Dendritic cell treated with granulocyte-macrophage colony-stimulating factor and Interleukin-4, amounts not matched to agents 40 ng/mL and 50 ng/mL, for 4 days (primary cell): ENCODE data around the gene FBRSL1.
A peak's percentile ranks its signal among the peaks of the same experiment; 100 is the strongest.

Source experiments
- H3K27ac Mint-ChIP-seq: one replicate; pipeline ENCODE4 v1.8.0; 2022; ENCODE audit warnings: mild to moderate bottlenecking, mixed read lengths
- H3K27me3 Mint-ChIP-seq: one replicate; pipeline ENCODE4 v1.8.0; 2022; ENCODE audit warnings: mild to moderate bottlenecking, mixed read lengths
- H3K36me3 Mint-ChIP-seq: one replicate; pipeline ENCODE4 v1.8.0; 2022; ENCODE audit warnings: low read depth, mixed read lengths
- H3K4me1 Mint-ChIP-seq: one replicate; pipeline ENCODE4 v1.8.0; 2022; ENCODE audit warnings: low read depth, mixed read lengths
- H3K4me3 Mint-ChIP-seq: one replicate; pipeline ENCODE4 v1.8.0; 2022; ENCODE audit warnings: mild to moderate bottlenecking, moderate library complexity, mixed read lengths
- H3K9me3 Mint-ChIP-seq: one replicate; pipeline ENCODE4 v1.8.0; 2022; ENCODE audit warnings: mixed read lengths
- intact Hi-C: fragments of 100-400 bp; cut with micrococcal nuclease; formaldehyde crosslinking; loops from one replicate; pipeline ENCODE4 v1.15.0; 2022

Gene FBRSL1

GRCh38 chr12:132488127-132489077, 1.5 kb upstream of the FBRSL1 start:
- peaks cover 10% of the 10 kb centered on the region for H3K27me3 Mint-ChIP-seq
- intact Hi-C loops: no loop called here
- no peaks in the 10 kb centered on the region for H3K9me3 Mint-ChIP-seq
- peaks cover 68% of the 10 kb centered on the region for H3K4me1 Mint-ChIP-seq
- H3K4me3 Mint-ChIP-seq: peak overlapping the region; percentile 87
- peak overlapping the region; percentile 98 for H3K27ac Mint-ChIP-seq
- peaks cover 27% of the 10 kb centered on the region for H3K36me3 Mint-ChIP-seq

DNA sequence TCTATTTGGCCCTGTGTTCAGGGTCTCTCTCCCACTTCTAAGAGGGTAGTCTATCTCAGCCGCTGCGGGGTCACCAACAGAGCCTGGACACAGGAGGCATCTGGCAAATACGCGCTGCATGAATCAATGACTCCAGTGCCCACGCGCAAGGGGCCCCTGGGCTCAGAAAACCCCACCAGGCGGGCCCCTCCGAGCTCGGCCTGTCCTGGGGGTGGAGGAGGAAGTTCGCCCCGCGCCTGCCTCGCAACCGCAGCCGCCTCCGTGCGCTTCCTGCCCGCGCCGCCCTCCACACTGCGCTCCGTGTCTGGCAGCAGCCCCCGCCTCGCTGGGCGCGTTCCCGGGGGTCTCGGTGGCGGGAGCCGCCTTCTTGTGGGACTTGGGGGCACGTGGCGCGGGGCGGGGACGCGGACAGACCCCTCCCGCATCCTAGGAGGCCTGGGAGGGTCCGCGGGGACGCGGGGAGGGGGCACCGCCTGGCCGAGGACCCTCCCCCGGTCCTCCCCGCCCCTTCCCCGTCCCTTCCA, 811 bp upstream of the FBRSL1 start:
- peaks cover 75% of the 10 kb centered on the region for H3K4me1 Mint-ChIP-seq
- H3K27me3 Mint-ChIP-seq: peaks cover 10% of the 10 kb centered on the region
- peaks cover 30% of the 10 kb centered on the region for H3K36me3 Mint-ChIP-seq
- intact Hi-C loops: no loop called here
- peak overlapping the region; percentile 98 for H3K27ac Mint-ChIP-seq
- no peaks in the 10 kb centered on the region for H3K9me3 Mint-ChIP-seq
- peak overlapping the region; percentile 87 for H3K4me3 Mint-ChIP-seq

GRCh38 chr12:132490422-132491137, 629 bp downstream of the FBRSL1 start:
- H3K27ac Mint-ChIP-seq: peak overlapping the region; percentile 47
- intact Hi-C loops: loop anchor here (1.0 kb wide), 1 partner anchor 15 kb away; no protein-coding TSS in a partner anchor
- peaks cover 5% of the 10 kb centered on the region for H3K27me3 Mint-ChIP-seq
- H3K9me3 Mint-ChIP-seq: no peaks in the 10 kb centered on the region
- H3K4me3 Mint-ChIP-seq: peak overlapping the region; percentile 80
- peaks cover 82% of the 10 kb centered on the region for H3K4me1 Mint-ChIP-seq
- peaks cover 39% of the 10 kb centered on the region for H3K36me3 Mint-ChIP-seq

DNA sequence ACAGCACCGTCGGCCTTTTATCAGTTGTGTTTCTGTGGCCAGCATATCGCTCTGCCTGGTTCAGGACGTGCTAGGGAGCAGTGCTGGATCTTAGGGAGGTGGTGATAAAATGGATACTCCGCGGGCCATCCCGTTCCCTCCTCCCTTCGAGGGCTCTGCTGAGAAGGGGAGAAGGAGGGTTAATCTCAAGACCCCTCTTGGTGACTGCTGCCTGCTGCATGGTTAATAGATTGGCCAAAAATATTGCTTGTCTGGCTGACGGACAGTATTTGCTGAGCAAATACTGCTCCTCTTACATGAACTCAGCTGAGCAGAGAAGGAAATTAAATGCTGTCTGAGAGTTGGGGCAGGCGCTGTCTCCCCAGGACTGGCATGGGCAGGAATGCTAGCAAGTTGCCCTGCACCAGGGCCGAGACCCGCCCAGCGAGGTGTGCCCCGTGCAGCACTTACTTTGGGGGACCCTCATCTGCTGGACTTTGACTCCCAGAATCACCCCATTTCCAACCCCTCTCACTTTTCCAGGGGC, 1.2 kb downstream of the FBRSL1 start:
- intact Hi-C loops: no loop called here
- H3K9me3 Mint-ChIP-seq: no peaks in the 10 kb centered on the region
- peak overlapping the region; percentile 80 for H3K4me3 Mint-ChIP-seq
- H3K36me3 Mint-ChIP-seq: peaks cover 39% of the 10 kb centered on the region
- peaks cover 81% of the 10 kb centered on the region for H3K4me1 Mint-ChIP-seq
- H3K27me3 Mint-ChIP-seq: peaks cover 1% of the 10 kb centered on the region
- H3K27ac Mint-ChIP-seq: peak overlapping the region; percentile 47

DNA sequence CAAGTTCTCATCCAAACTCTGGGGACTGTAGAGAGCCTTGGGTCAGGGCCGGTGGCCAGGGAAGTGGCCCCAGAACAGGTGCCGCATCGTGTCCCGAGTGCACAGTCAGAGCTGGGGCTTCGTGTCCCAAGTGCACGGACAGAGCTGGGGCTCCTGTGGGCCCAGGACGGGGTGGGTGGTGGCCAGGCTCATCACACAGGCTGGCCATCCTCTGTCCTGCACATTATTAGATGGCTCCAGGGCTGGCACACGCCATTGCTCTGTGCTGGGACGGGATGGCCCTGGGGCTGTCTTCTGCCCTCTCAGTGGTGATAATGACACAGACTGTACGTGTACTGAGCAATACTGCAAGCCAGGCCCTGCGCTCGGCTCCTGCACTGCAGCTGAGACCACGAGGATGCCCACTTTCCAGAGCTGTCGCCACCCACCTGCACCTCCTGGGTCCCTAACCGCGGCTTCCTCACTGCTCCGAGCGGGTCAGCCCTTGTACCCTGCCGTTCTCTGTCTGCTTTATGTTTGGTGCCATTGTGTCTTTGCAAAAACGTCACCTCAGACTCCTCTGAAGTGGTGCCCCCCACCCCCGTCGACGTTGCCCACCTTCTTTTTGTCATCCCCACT, 1.9 kb downstream of the FBRSL1 start:
- Mint-ChIP-seq H3K9me3 (no peaks in the 10 kb centered on the region), H3K4me1 (peaks cover 81% of the 10 kb centered on the region), H3K27me3 (no peaks in the 10 kb centered on the region)

DNA sequence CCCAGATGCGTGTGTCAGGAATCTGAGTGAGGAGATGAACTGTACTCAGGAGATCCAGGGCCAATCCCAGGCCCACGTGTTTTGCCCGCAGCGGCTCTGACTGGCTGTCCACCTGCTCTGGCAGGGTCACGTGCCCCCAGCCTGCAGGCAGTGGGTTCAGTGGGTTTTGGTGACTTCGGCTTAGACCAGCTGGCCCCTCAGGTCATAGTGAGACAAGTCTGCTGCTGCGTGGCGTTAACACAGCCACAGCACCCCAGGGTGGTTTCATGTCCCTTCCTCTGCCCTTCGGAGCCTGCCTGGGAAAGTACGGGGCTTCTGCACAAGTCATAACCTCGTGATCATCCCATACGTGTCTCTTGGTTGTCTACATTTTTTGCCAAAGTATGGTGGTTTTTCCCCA, 2.6 kb downstream of the FBRSL1 start:
- Mint-ChIP-seq H3K9me3 (no peaks in the 10 kb centered on the region), H3K27ac (no peak overlapping the region), H3K4me1 (peaks cover 81% of the 10 kb centered on the region)

More for the DNA sequence above, 1.9 kb downstream of the FBRSL1 start:
- H3K36me3 Mint-ChIP-seq: peaks cover 39% of the 10 kb centered on the region
- peak overlapping the region; percentile 80 for H3K4me3 Mint-ChIP-seq
- intact Hi-C loops: no loop called here
- peak overlapping the region; percentile 47 for H3K27ac Mint-ChIP-seq

DNA sequence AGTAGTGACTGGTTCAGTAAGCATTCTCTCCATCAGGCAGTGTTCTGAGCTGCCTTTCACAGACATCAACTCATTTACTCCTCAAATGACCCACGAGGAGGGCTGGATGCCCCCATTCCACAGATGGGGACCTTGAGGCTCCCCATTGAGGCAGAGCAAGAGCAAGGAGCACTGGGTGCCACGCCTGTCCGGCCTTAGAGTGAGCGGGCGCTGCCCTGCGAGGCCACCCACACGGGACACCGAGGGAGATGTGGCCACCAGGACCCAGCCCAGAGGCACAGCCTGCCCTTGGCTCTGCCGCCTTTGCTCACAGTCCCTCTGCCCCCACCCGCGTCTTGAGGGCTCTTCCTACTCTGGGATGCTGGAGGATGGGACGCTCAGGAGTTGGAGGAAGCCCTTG, 3.0 kb downstream of the FBRSL1 start:
- H3K4me3 Mint-ChIP-seq: peak overlapping the region; percentile 10
- H3K27ac Mint-ChIP-seq: no peak overlapping the region
- H3K27me3 Mint-ChIP-seq: no peaks in the 10 kb centered on the region
- peaks cover 81% of the 10 kb centered on the region for H3K4me1 Mint-ChIP-seq
- H3K36me3 Mint-ChIP-seq: peaks cover 39% of the 10 kb centered on the region
- intact Hi-C loops: no loop called here
- H3K9me3 Mint-ChIP-seq: no peaks in the 10 kb centered on the region

More for the DNA sequence above, 2.6 kb downstream of the FBRSL1 start:
- intact Hi-C loops: no loop called here
- Mint-ChIP-seq H3K4me3 (peak overlapping the region; percentile 80), H3K27me3 (no peaks in the 10 kb centered on the region), H3K36me3 (peaks cover 39% of the 10 kb centered on the region)

- H3K4me3 Mint-ChIP-seq: no peak overlapping the region
- no peaks in the 10 kb centered on the region for H3K27me3 Mint-ChIP-seq
- no peak overlapping the region for H3K27ac Mint-ChIP-seq
- H3K9me3 Mint-ChIP-seq: no peaks in the 10 kb centered on the region
- peaks cover 80% of the 10 kb centered on the region for H3K4me1 Mint-ChIP-seq
- H3K36me3 Mint-ChIP-seq: peaks cover 39% of the 10 kb centered on the region
- intact Hi-C loops: no loop called here
Observed at GRCh38 chr12:132493482-132494178, 3.7 kb downstream of the FBRSL1 start.

DNA sequence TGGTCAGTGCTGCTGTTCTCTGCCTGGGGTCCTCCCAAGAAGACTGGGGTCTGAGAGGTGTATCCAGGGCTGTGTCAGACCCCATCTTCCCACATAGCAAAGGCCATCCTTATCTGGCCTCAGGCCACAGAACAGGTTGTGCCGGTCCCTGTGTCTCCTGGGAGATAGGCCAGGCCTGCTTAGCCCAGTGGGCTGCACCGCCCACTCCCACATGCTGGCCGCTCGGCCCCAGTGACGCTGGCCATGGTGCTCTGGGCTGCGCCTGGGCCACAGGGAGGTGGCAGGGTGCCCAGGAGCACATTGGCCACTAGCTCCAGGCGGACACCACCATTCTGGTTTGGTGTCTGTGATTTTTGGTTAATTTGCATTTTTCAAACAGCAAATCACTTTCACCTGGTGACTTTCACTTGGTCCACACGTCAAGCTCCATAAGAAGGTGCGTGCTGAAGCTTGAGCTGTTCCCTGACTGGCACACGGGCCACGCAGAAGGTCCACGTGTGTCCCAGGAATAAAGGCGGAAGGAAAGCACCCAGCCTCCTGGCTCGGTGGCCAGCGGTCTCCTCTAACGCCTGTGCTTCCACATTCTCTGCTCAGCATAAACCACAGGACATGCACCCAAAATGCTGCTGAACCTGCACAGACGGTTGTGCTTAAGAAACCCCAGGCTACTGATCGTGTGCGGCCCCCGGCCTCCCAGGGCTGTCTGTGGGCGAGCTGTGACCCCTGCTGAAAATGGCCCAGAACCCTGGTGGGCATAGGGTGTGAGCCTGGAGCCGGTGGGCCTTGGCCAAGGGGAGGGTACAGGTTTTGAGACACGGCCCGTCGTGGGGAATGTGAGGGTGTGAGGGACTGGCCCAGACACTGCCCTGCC, 4.6 kb downstream of the FBRSL1 start:
- Mint-ChIP-seq H3K9me3 (no peaks in the 10 kb centered on the region), H3K36me3 (peaks cover 43% of the 10 kb centered on the region), H3K4me1 (peaks cover 84% of the 10 kb centered on the region), H3K4me3 (peak overlapping the region; percentile 18), H3K27me3 (no peaks in the 10 kb centered on the region), H3K27ac (peak overlapping the region; percentile 29)
- intact Hi-C loops: no loop called here

- Mint-ChIP-seq H3K36me3 (peaks cover 43% of the 10 kb centered on the region), H3K27me3 (no peaks in the 10 kb centered on the region), H3K9me3 (no peaks in the 10 kb centered on the region), H3K4me3 (no peak overlapping the region), H3K27ac (peak overlapping the region; percentile 29), H3K4me1 (peaks cover 90% of the 10 kb centered on the region)
- intact Hi-C loops: no loop called here
Observed at GRCh38 chr12:132495165-132495544, 5.2 kb downstream of the FBRSL1 start.

GRCh38 chr12:132495629-132496357, 5.8 kb downstream of the FBRSL1 start:
- intact Hi-C loops: no loop called here
- peaks cover 49% of the 10 kb centered on the region for H3K36me3 Mint-ChIP-seq
- H3K4me3 Mint-ChIP-seq: no peak overlapping the region
- H3K27ac Mint-ChIP-seq: peak overlapping the region; percentile 29
- no peaks in the 10 kb centered on the region for H3K9me3 Mint-ChIP-seq
- H3K4me1 Mint-ChIP-seq: peaks cover 96% of the 10 kb centered on the region
- no peaks in the 10 kb centered on the region for H3K27me3 Mint-ChIP-seq

GRCh38 chr12:132496358-132496669, 6.4 kb downstream of the FBRSL1 start:
- no peaks in the 10 kb centered on the region for H3K27me3 Mint-ChIP-seq
- peaks cover 98% of the 10 kb centered on the region for H3K4me1 Mint-ChIP-seq
- no peak overlapping the region for H3K4me3 Mint-ChIP-seq
- no peaks in the 10 kb centered on the region for H3K9me3 Mint-ChIP-seq
- H3K36me3 Mint-ChIP-seq: peaks cover 46% of the 10 kb centered on the region
- intact Hi-C loops: no loop called here
- H3K27ac Mint-ChIP-seq: peak overlapping the region; percentile 29
